ENCODE data around the gene GRPEL1. TPM values are rescaled to one million over a fixed set of nuclear protein-coding genes. Genes with fewer than 3 reads are reported as not detected.

The GRPEL1 gene
- polyA plus RNA-seq, 1 donor from 2014 or later: 49.0 TPM

DNA sequence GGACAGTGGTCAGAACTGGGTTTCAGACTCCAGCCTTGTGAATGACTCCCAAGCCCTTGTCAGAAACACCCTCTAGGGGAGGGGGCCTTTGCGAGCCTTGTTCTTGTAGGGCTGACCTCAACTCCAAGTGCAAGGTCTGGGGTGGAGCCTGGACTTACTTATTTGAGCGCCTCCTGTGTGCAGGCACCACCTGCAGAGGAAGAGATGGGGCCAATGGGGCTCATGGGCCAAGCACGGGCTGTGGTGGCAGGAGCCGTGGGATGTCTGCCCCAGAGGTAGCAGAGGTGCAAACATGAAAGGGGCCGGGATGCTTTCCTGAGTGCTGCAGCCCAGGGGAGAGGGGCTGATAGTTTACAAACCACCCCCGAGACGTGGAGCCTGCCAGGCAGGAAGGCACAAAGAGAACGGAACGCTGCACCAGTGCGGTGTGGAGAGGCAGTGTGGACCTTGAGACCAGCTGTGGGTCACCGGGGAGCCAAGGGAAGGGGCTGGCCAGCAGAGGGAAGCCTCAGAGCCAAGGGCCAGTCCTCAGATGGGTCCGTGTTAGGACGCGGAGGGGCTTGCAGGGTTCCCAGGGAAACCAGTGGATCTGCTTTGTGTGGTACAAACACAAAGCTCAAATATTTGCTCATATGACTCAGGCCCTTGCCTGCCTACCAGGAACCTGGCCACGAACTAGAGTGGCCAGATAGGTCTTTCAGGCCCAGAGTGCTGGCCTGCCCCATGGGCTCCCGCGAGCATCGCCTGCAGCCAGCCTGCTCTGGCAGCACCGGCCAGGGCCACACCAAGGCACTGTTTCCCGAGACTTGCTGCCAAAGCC lies 33.4 kb downstream of the GRPEL1 start:
- Mint-ChIP-seq H3K4me3 (no peak overlapping the region), H3K27ac (no peak overlapping the region), H3K9me3 (no peaks in the 10 kb centered on the region), H3K36me3 (no peaks in the 10 kb centered on the region), H3K4me1 (no peaks in the 10 kb centered on the region), H3K27me3 (no peaks in the 10 kb centered on the region)

DNA sequence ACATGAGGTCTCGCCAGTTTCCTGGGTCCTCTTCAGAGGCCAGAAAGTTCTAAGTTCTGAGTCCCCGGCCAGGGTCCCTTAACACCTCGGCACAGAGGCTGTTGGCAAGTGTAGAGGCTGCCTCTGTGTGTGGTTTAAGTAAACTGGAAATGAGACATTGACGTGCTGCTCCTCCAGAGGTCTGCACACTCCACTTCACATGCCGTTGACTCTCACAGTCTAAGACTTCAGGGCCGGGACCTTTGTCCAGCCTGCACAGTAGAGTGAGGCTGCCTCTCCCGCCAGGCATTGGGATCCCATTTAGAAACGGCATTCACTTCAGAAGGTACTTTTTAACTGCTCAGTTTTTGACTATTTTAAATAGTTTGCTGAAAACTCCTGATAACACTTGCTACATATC lies 35.3 kb downstream of the GRPEL1 start:
- Mint-ChIP-seq H3K36me3 (no peaks in the 10 kb centered on the region), H3K4me1 (no peaks in the 10 kb centered on the region), H3K27me3 (no peaks in the 10 kb centered on the region), H3K4me3 (peak overlapping the region in 1 of 4 donors; percentile 39), H3K9me3 (no peaks in the 10 kb centered on the region), H3K27ac (no peak overlapping the region)

DNA sequence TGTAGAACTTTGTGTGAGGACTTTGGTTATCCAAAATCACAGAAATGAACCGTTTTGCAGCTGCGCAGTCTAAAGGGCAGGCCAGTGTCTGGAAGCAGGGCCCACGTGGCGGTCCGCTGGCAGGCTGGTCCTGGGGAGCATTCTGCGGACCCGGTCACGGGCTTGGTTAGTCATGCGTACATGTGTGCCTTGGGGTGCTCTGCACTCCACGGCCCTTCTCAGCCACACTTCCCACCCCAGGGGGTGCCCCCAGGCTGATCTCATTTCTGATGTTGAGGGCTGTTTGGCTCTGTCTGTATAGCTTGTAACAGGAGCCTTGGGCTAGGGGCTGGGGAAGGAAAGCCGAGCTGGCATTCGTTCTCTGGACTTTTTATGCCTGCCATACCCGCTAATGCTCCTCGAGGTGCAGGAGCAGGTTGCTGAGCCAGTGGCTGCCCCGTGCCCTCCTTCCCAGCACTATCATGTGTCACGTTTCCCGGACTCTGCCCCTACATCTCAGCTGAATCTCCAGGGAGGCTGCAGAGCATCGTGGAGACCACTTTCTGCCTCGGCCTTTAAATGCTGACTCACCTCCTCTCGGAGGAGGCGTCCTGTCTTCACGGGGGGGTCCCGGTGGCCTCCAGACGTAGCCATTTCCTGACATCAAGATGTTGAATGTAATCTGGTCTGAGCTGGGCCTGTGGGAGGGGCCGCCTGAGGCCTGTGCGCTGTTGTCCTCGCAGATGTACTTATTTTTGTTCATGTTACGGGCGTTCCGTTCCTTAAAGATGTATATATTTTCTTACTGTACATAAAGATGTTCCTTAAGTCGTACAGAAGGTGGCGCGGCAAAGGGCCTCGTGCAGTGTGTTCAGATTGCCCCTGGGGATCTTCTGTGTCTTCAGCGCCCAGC lies 36.1 kb downstream of the GRPEL1 start:
- H3K4me1 Mint-ChIP-seq: no peaks in the 10 kb centered on the region
- no peak overlapping the region for H3K27ac Mint-ChIP-seq
- H3K4me3 Mint-ChIP-seq: peak overlapping the region in 1 of 4 donors; percentile 39
- no peaks in the 10 kb centered on the region for H3K9me3 Mint-ChIP-seq
- no peaks in the 10 kb centered on the region for H3K36me3 Mint-ChIP-seq
- no peaks in the 10 kb centered on the region for H3K27me3 Mint-ChIP-seq

DNA sequence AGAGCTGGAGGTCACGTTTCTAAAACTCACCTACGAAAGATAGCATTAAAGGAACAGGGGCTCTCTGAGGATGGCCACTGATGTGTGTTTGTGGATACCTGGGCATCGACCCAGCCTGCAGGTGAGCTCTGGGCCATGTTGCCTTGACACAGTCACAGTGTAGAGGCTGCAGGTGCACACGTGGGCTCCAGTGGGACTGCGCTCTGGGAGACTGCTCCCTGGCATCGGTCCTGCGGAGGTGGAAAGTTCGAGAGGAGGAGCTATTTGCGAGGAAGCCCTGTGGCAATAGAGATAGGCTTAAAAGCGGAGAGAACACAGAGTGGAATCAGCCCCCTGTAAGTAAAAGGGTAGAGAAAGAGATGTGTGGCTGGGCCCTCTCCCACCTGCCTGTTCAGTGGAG lies 37.0 kb downstream of the GRPEL1 start:
- Mint-ChIP-seq H3K27me3 (no peaks in the 10 kb centered on the region), H3K36me3 (peaks cover 2% of the 10 kb centered on the region), H3K4me3 (peak overlapping the region in 2 of 4 donors; percentile 8 to 27), H3K9me3 (no peaks in the 10 kb centered on the region), H3K27ac (no peak overlapping the region), H3K4me1 (no peaks in the 10 kb centered on the region)

DNA sequence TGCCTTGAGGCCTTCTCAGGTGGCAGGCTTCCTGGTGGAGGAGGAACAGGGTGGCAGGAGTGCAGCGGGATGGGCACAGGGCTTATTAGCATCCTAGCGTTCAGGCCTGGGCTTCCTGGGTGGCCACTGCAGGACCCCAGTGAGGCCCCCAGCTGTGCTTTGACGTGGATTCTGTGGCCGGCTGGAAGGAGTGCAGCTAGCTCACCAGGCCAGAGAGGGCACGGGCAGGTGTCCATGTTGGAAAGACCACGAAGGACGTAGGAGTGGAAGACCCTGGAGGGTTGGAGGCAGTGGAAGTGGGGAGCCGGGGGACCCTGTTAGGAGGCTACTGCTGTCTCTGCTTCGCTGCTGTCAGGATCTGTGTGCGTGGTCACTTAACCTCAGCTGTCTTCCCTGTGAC lies 37.9 kb downstream of the GRPEL1 start:
- peaks cover 2% of the 10 kb centered on the region for H3K36me3 Mint-ChIP-seq
- no peak overlapping the region for H3K4me3 Mint-ChIP-seq
- H3K9me3 Mint-ChIP-seq: no peaks in the 10 kb centered on the region
- no peaks in the 10 kb centered on the region for H3K4me1 Mint-ChIP-seq
- no peak overlapping the region for H3K27ac Mint-ChIP-seq
- no peaks in the 10 kb centered on the region for H3K27me3 Mint-ChIP-seq

DNA sequence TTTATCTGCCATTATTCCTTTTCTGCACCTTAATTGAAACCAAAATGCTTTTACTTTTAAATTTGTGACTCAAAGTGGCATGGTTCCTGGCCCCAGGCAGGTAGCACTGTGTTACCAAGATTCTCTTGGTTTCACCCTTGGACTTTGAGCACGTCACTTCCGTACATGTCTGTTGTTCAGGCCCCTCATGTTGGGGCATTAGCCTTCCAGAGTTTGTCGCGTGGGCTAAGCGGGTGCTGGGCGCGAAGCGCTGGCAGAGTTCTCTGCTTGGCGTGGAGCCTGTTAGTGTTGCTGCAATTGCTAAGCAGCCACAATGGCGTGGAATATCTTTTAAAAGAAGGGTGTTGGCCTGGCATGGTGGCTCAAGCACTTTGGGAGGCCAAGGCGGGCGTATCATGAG lies 38.7 kb downstream of the GRPEL1 start:
- Mint-ChIP-seq H3K36me3 (peaks cover 2% of the 10 kb centered on the region), H3K27me3 (no peaks in the 10 kb centered on the region), H3K4me1 (no peaks in the 10 kb centered on the region), H3K27ac (no peak overlapping the region), H3K4me3 (peak overlapping the region in 1 of 4 donors; percentile 41), H3K9me3 (no peaks in the 10 kb centered on the region)

DNA sequence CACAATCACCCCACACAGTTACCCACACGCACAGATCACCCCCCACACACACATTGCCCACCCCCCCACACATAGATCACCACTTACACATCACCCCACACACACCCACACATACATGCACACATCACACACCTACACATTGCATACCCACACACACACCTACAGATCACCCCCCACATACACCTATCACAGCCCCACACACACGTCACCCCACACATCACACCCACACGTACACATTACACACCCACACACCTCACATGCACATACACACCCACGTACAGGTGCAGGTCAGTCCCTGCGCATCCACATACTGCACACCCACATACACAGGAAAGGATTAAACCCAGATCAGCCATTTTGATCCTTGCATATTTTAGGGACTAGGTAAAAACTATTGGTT lies 40.0 kb downstream of the GRPEL1 start:
- H3K36me3 Mint-ChIP-seq: peaks cover 4% of the 10 kb centered on the region
- H3K4me1 Mint-ChIP-seq: no peaks in the 10 kb centered on the region
- H3K9me3 Mint-ChIP-seq: no peaks in the 10 kb centered on the region
- H3K27me3 Mint-ChIP-seq: no peaks in the 10 kb centered on the region
- no peak overlapping the region for H3K4me3 Mint-ChIP-seq
- H3K27ac Mint-ChIP-seq: no peak overlapping the region

DNA sequence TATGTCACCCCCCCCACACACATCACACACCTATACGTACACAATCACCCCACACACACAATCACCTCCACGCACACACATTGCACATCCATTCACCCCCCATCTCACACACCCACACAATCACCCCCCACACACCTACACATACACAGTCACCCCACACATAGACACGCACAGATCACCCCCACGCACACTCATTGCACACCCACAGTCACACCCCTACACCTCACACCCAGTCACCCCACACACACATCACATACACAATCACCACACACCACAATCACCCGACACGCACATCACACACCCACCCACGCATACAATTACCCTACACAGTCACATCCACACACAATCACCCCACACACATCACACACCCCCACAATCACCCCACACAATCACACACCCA lies 40.6 kb downstream of the GRPEL1 start:
- Mint-ChIP-seq H3K9me3 (no peaks in the 10 kb centered on the region), H3K27ac (no peak overlapping the region), H3K4me3 (no peak overlapping the region), H3K4me1 (no peaks in the 10 kb centered on the region), H3K36me3 (peaks cover 4% of the 10 kb centered on the region), H3K27me3 (no peaks in the 10 kb centered on the region)

DNA sequence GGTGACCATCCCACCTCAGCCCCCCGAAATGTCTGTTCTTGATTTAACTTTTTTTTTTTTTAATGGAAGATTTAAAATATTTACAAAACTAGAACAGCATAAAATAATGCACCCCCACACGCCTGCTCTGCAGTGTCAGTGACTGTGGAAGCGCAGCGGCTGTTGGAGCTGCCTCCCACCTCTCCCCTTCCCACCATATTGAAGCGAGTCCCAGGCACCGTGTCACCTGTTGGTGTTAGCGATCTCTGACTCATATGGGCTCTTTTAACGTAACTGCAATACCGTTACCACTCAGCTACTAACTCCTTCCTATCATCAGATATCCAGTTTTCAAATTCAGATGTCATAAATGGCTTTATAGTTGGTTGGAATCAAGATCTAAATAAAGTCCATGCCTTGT lies 41.8 kb downstream of the GRPEL1 start:
- Mint-ChIP-seq H3K27ac (peak overlapping the region in 1 of 3 donors; percentile 78), H3K4me1 (no peaks in the 10 kb centered on the region), H3K4me3 (no peak overlapping the region), H3K27me3 (no peaks in the 10 kb centered on the region), H3K9me3 (no peaks in the 10 kb centered on the region), H3K36me3 (peaks cover 4% of the 10 kb centered on the region)

DNA sequence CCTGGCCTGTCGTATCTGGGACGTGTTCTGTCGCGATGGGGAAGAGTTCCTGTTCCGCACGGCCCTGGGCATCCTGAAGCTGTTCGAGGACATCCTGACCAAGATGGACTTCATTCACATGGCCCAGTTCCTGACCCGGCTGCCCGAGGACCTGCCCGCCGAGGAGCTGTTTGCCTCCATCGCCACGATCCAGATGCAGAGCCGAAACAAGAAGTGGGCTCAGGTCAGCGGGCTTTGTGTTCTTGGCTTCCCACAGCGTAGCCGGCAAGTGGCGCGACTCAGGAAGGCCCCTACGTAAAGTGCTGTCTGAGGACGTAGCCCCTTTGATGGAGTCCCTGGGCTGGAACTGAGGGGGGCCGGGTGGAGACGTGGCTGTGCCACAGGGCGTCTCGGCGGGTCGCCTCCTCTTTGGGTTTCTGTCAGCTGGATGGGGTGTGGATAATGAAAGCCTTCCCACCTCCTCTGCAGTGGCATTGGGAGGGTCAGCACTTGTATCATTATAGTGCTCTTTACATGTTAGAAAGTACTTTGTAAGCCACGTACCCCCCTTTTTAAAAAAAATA lies 42.7 kb downstream of the GRPEL1 start:
- Mint-ChIP-seq H3K4me3 (no peak overlapping the region), H3K4me1 (peaks cover 0 to 3% (median 0%) of the 10 kb centered on the region in 3 donors), H3K36me3 (peaks cover 4% of the 10 kb centered on the region), H3K9me3 (no peaks in the 10 kb centered on the region), H3K27me3 (no peaks in the 10 kb centered on the region), H3K27ac (no peak overlapping the region)

DNA sequence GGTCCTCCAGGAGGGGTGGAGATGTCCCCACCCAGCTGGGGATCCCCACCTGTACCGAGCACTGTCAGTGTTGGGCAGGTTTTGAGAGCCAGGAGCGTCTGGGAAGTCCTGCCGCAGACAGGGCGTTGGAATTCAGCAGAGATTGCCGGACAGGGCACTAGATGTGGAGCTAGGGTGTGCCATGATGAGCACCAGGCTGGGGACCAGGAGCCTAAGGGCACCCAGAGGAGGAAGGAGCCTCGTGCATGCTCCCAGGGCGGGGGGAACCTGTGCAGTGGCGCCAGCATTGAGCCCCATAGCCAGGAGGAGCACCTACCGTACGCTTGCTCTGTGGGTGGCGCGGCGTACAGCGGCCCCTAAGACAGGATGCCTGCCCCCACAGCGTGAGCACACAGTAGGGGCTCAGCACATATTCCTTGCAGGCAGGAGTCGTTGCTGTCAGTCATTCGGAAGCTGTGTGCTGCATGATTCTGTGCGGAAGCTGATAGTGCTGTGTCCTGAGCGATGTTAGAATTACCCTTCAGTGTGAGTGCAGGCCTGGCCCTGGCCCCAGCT lies 43.5 kb downstream of the GRPEL1 start:
- H3K27ac Mint-ChIP-seq: no peak overlapping the region
- no peaks in the 10 kb centered on the region for H3K9me3 Mint-ChIP-seq
- peaks cover 0 to 3% (median 0%) of the 10 kb centered on the region in 3 donors for H3K4me1 Mint-ChIP-seq
- peaks cover 4% of the 10 kb centered on the region for H3K36me3 Mint-ChIP-seq
- H3K27me3 Mint-ChIP-seq: no peaks in the 10 kb centered on the region
- no peak overlapping the region for H3K4me3 Mint-ChIP-seq

DNA sequence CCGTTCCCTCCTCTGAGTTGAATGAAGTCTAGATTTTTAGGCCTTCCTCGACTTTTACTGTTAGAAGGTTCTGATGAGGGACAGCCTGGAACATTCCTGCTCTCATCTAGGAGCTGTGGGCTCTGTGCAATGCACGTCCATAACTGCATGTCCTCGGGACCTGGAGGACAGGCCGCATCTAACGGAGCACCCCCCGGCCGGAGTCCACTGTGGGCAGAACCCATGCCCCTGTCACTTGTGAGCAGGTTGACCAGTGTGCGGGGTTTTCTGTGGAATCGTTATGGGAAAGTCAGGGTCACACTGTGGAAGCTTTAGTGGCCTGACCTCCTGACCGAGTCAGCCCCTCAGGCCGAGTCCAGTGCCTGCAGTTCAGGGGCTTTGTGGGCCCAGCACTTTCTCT lies 44.0 kb downstream of the GRPEL1 start:
- no peaks in the 10 kb centered on the region for H3K9me3 Mint-ChIP-seq
- H3K4me1 Mint-ChIP-seq: peaks cover 0 to 3% (median 0%) of the 10 kb centered on the region in 3 donors
- peaks cover 4% of the 10 kb centered on the region for H3K36me3 Mint-ChIP-seq
- H3K4me3 Mint-ChIP-seq: no peak overlapping the region
- no peak overlapping the region for H3K27ac Mint-ChIP-seq
- no peaks in the 10 kb centered on the region for H3K27me3 Mint-ChIP-seq

DNA sequence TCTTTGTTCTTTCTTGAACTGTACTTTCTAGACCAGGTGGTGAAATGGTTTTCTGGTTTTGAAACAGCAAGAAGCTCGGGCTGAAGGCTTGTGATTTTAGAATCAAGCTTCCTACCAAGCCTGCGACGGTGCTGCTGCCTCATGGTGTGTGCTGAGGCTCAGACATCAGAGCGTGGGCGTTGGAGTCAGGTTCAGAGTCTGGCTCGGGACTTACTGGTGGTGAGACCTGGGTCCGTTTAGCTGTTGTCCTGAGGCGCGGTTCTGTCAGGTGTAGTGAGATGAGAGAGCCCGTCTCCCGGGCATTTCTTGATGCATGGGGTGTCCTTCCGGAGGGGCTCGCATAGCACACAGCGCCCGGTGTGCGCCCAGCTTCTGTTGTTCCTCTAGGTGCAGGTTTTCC lies 44.4 kb downstream of the GRPEL1 start:
- Mint-ChIP-seq H3K4me1 (peaks cover 0 to 3% (median 0%) of the 10 kb centered on the region in 3 donors), H3K4me3 (no peak overlapping the region), H3K36me3 (peaks cover 4% of the 10 kb centered on the region), H3K27me3 (no peaks in the 10 kb centered on the region), H3K27ac (no peak overlapping the region), H3K9me3 (no peaks in the 10 kb centered on the region)

DNA sequence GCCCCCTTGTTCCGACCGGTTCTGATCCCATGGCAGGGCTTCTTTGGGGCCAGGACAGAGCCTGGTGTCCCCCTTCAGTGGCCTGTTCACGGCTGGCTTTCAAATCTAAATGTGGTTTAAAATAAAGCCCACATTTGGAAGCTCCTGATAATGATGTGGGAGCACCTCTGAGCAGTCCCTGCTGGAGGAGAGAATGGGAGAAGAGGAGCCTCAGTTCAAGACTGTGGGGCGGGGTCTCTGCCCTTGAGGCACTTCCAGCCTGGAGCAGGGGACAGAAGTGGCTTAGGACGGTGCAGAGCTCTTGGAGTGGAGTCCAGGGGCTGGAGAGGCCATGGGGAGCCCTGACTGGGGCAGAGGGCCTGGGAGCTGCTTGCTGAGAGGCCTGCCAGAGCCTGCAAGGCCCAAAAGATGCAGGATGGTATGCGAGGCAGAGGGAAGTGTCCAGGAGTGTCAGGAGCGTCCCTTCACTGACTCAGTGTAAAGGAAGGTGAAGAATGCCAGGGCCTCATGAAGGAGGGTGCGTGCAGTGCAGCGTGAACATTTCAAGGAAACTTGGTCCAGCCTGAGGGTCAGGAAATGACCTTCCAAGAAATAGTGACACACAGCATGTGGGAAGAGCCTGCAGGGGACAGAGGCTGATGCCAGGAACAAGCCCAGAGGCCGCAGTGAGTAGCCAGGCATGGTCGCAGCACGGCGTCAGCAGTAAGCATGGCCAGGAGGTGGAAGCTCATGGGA lies 45.8 kb downstream of the GRPEL1 start:
- Mint-ChIP-seq H3K36me3 (peaks cover 4% of the 10 kb centered on the region), H3K4me3 (no peak overlapping the region), H3K27ac (no peak overlapping the region)

More for the DNA sequence above, 45.8 kb downstream of the GRPEL1 start:
- peaks cover 0 to 3% (median 0%) of the 10 kb centered on the region in 3 donors for H3K4me1 Mint-ChIP-seq
- H3K27me3 Mint-ChIP-seq: no peaks in the 10 kb centered on the region
- H3K9me3 Mint-ChIP-seq: no peaks in the 10 kb centered on the region

Measured in IgD-negative memory B cell (primary cell).